Gastroesophageal sphincter (tissue), 3 donors: ENCODE results near the gene SLC24A3.

Source experiments
- POLR2AphosphoS5 ChIP-seq: sonication (generic); formaldehyde crosslinking; IDR thresholded peaks from one replicate; pipeline ENCODE4 v1.6.1; 2017; ENCODE audit warnings: antibody characterized with exemption
- TF ChIP-seq, protein P1 (sequence below), 4 experiments: fragments of 200-600 bp in 2 of 4; fragments of 450-650 bp in 2 of 4; sonication (generic) in 1 of 4; IDR thresholded peaks; one replicate each; pipeline ENCODE4 v1.5.1; 2017 to 2019; ENCODE audit warnings: antibody characterized with exemption in 4 of 4, mild to moderate bottlenecking in 2 of 4, moderate library complexity in 2 of 4

GRCh38 chr20:19566226-19566945 is 353.9 kb downstream of the SLC24A3 start:
- TF ChIP-seq POLR2AphosphoS5, result no peak
- TF ChIP-seq, protein P1, sequence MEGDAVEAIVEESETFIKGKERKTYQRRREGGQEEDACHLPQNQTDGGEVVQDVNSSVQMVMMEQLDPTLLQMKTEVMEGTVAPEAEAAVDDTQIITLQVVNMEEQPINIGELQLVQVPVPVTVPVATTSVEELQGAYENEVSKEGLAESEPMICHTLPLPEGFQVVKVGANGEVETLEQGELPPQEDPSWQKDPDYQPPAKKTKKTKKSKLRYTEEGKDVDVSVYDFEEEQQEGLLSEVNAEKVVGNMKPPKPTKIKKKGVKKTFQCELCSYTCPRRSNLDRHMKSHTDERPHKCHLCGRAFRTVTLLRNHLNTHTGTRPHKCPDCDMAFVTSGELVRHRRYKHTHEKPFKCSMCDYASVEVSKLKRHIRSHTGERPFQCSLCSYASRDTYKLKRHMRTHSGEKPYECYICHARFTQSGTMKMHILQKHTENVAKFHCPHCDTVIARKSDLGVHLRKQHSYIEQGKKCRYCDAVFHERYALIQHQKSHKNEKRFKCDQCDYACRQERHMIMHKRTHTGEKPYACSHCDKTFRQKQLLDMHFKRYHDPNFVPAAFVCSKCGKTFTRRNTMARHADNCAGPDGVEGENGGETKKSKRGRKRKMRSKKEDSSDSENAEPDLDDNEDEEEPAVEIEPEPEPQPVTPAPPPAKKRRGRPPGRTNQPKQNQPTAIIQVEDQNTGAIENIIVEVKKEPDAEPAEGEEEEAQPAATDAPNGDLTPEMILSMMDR (IDR thresholded peaks at IDR 0.05), result no peak
